ENCODE results near the gene MGA.
"Not testable (repeated sequence)": the region's sequence is repeated elsewhere in the genome, so short reads cannot be mapped to it uniquely, and the experiment has no call there.

MGA gene

DNA sequence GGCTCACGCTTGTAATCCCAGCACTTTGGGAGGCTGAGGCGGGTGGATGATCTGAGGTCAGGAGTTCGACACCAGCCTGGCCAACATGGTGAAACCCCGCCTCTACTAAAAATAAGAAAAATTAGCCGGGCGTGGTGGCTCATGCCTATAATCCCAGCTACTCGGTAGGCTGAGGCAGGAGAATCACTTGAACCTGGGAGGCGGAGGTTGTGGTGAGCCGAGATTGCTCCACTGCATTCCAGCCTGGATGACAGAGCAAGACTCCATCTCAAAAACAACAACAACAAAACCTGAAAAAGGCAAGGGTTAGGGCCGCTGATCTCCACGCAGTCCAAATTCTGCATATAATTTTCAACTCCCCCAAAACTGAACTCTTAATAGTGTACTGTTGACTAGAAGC lies 67.9 kb downstream of the MGA start:
- DNase-seq: not testable (repeated sequence)

DNA sequence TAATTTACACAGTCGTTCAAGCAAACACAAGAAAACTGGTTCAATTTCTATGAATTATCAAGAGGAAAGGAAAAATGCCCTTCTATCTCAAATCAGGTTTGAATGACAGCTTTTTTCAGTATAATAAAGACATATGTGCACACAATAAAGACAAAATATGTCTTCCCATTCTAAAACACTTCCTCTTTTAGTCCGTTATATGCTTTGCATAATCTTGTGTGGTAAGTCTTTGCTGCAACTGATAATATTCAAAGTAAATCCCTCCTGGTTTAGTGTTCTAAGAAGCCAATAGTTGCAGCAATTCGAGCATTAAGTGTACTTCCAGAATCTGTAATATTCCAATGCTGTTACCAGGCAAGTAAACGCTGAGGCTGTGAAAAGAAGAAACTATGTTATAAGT lies 70.3 kb downstream of the MGA start:
- no peak for DNase-seq

DNA sequence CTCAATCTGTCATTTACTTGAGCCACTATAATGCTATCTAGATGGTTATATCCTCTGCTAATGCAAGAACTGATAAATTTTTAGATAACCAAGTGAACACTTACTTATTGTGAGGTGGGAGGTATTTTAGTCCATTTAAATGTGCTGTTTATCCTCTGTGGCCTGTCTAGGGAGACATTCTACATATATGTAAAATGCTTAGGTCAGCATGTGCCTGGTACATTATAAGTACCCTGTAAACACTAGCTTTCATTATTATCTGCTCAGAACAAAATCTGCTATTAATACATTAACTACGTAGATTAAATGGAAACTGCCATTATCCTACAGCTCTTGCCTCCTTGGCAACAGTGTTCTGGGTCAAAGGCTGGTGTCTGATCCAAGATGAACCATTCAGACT lies 72.3 kb downstream of the MGA start:
- no peak for DNase-seq

DNA sequence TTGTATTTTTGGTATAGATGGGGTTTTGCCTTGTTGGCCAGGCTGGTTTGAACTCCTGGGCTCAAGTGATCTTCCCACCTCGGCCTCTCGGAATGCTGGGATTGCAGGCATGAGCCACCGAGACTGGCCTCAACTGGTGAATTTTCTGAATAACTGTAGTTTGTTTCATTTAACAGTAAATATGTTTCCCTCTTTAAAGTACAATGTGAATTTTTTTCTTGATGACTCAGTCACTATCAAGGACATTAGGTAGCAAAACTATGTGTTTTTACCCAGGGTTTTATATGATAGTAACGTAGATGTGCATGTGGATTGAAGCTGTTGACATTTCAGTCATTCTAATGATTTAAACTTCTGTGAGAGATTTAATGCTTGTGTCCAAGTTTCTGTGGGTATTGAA lies 73.9 kb downstream of the MGA start:
- DNase-seq: no peak

DNA sequence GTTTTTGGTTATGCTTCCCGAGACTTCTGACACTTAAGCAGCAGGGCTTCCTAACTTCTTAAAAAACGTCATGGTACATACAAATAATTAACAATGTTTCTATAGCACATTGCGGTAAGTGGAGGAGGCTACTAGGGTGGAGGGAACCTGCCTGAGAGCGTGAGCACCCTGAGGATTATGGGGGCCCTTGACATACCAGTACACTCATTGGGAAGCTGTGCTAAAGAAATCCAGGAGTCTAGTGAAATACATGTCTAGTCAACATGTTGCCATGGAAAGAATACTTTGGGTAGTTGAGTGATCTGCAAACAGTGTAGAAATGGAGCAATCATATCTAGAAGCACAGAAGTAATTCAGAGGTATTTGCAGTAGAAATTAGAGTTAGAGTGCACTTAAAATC lies 74.8 kb downstream of the MGA start:
- no peak for DNase-seq

DNA sequence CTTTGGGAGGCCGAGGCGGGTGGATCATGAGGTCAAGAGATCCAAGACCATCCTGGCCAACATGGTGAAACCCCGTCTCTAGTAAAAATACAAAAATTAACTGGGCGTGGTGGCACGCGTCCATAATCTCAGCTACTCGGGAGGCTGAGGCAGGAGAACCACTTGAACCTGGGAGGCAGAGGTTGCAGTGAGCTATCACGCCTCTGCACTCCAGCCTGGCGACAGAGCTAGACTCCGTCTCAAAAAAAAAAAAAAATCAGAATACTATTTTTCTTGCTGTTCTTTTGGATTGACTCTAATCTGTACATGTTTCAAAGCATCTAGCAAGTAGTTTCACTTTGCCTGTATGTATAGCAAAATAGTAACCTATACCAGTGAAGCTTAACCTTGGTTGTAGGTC lies 75.3 kb downstream of the MGA start:
- DNase-seq: not testable (repeated sequence)

DNA sequence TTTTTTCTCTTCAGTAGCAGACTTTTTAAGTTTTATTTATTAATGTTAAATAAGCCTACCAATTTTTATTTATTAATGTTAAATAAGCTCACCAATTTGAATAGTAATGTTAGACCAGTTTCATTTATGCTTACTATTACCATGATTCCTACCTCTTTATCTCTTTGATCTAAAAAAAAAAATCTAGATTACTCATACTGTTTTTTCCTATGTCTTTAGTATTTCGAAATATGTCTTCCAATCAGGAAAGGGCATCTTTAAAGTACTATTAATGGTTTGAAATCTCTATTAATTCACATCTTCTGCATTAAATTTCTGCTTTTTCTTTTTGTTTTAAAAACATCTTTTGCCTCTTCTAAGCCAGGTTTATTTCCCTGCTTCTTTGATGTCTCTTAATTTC lies 86.6 kb downstream of the MGA start:
- DNase-seq: no peak

DNA sequence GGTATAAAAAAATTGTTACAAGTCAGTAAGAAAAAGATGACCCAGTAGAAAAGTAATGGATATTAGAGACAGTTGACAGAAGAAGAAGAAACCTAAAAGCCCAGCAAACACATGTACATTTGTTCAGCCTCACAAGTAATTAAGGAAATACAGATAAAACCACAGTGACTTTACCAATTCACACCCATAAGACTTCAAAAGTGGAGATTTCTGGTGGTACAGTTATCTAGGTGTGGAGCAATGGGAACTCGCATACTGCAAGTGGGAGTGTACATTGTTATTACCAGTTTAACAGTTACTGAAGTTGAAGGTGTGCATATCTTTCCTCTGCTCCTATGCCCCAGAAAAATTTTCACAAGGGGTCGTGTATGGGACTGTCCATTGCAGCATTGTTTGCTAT lies 96.0 kb downstream of the MGA start:
- no peak for DNase-seq

DNA sequence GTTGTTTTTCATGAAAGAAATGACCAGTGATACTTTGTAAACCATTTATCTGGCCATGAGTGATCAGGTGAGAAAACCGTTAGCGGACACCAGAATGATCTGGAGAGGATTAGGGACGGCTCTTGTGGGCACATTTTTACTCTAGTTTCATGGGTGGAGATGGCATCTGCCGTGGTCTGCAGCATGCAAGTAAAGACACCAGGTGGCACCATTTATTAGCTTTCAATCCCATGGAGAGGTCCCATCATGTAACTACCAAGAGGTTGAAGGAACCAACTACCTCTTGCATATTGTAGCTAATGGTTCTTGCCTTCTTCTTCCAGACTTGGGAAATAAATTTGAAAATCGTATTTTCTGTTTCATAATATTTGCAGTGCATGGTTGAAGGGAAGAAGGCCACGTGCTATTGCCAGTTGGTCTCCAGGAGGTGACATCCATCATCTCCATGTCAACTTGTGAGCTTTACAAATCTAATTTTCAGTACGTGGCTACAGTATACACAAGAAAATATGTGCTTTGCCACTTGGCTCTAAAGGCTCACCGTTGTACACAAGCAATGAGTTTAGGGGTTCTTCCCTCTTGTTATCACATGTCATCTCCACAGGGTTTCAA lies 112.6 kb downstream of the MGA start:
- DNase-seq: peak; percentile 6 to 66

DNA sequence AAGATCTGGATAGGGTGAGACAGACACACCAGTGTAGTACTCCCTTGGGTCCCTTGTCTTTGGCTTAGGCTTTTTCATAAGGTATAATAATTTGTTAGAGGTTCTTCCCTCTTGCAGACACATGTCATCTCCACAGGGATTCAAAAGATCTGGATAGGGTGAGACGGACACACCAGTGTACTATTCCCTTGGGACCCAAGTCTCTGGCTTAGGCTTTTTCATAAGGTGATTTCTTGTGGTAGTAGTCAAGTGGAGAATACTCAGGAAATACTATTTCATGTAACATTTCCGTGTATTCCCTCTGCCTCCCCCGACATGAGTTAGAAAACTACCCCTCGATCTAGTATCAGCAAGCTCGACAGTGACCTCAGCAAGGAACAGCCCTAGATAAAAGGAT lies 113.1 kb downstream of the MGA start:
- no peak for DNase-seq

DNA sequence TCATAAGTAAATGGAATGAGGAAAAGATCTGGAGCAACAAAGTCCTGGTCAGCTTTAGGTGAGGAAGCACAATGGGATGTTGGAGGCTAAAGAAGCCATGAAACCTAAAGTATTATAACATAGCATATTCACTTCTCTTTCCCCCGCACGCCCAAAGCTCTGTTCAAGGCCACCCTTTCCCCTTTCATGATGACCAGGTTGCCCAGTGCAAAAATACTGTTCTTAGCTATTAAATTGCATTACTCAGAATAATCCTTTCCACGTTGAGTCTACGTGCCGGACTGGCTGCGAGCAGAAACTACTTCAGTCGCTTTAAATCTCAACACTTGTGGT lies 113.5 kb downstream of the MGA start:
- DNase-seq: no peak

DNA sequence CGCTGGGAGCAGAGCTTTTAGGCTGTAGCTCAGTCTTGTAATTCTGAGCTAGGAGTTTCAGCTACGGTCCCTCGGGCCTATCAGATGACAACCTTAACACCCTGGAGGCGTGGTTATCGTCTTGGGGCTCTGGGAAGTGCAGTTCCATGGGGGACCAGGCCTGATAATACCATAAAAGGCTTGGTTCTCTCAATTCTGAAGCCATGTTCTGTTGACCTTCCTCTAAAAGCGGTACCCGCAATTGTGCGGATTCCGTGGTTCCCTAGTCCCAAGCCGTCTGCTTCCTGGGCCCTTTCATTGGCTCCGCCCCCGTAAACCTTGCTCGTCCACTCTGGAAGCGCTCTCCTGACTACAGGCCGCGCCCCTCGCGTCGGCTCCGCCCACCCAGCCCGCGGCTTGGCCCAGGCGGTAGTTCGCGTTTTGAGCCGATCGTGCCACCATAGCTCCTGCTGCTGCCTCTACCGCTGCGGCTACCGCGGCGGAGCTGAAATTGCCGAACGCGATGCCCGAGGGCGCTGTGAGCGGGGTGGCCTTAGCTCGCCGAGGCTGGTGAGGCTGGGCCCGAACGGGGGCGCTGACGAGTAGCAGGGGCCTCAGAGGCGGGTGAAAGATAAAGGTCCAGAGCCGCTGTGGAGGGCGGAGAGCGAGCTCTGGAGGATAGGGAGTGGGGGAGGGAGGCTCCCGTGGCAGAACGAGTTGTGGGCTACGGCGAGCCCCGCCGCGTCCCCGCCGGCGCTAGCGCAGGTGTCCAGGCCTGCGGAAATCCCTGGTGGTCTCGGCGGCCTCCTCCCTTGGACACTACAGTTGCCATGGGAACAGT lies 114.1 kb downstream of the MGA start, which contains the start of gene MAPKBP1:
TSS of gene MAPKBP1 (plus strand) at position 423 of the 820 bp plus-strand sequence. CDS start 792 bp downstream, outside the sequence.
- peak; percentile 94 to 95 for DNase-seq

DNA sequence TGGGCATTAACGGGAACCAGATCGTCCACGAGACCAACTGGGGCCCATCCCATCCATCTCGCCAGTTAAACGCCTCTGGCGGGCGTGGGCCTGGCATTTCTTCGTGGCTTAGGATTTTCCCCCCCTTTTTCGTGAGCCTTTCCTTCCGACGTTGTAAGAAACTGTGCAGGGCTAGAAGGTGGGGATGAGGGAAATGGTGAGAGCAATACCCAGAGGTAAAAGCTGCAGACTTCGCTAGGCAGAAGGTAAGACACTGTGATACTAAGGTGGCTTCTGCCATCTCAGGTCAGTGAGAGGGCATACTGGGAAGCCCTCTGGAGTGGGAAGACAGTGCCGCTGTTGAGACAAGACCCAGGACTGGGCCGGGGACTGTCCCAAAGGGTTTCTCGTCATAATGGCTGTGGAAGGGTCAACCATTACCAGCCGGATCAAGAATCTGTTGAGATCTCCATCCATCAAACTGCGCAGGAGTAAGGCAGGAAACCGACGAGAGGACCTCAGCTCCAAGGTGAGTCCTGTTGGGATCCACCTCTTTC lies 114.7 kb downstream of the MGA start:
- DNase-seq: no peak

DNA sequence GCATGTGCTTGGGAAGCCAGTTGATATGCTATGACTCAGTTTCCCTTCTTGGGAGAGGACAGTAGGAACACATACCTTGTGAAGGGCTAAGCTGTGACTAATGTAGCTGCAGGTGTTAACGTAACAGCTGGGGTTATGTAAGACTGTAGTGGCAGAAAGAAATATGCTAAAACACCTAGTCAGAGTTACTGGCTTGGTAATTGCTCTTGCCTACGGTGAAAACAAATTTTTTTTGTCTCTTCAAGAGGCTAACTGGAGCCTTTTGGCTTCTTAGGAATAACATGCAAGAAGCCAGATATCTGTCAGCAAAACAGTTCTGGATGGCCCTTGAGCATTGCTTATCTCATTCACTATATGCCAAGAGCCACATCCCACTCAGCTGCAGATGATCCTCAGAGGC lies 115.4 kb downstream of the MGA start:
- DNase-seq: no peak

DNA sequence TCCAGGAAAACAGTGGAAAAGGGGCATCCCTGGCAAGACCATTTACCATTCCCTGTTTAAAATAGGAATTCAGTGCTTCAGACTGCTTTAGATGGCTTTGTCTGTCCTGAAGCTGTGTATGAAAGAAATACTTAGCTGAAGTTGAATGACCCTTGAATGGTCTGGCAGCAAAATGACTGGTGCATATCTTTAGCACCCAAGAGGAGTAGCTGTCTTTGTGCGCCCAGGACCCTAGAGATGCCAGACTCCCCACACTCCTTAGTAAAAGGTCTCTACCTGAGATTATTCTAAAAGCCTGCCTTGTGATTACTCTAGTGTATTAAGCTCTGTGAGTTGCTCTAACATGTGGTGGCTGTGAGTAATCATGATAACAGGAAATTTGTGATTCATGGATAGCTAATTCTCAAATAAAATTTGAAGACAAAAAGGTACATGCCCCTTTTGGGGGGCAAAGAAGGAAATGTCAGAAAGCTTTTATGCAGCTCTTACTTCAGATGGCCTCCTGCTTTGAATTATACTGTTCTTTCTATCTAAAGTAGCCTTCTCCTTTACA lies 117.3 kb downstream of the MGA start:
- no peak for DNase-seq

DNA sequence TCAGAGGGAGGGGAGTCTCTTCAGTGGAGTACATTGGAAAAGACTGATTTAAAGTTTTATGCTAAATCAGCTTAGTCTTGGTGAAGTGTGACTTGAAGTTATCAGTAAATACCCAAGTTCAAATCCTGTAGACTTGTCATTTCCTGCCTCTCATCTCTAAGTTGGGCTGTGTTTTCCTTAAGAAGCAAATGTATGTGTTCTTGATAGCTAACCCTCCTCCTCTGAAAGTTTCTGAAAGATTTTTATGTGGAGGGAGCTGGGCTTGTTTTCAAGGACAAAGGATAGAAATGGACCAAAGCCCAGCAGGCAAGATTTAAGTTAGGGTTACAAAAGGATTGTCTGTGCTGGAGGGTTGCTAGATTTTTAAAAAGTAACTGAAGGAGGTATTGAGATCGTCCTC lies 118.3 kb downstream of the MGA start:
- DNase-seq: no peak

DNA sequence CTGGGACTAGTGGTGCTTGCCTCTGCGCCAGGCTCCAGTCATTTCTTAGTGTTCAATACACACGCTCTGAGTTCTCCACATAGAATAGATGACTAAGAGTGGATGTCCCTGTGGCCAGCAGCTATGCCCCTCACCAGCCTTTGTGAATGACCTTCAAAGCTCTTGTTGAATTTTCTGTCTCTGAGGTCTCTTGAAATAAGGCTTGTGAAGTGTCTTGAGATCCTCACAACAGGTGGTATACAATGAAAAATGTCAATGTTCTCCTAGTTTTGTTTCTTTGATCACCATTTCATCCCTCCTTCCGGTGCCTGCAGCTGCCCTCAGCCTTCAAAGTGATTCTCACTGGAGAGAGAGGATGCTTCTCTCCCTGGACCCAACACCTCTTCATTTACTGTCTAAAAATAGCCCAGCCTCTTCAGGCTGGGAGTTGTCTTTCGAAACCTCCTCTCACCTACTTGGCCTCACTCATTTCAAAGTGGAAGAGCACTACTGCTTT lies 119.5 kb downstream of the MGA start:
- DNase-seq: no peak

DNA sequence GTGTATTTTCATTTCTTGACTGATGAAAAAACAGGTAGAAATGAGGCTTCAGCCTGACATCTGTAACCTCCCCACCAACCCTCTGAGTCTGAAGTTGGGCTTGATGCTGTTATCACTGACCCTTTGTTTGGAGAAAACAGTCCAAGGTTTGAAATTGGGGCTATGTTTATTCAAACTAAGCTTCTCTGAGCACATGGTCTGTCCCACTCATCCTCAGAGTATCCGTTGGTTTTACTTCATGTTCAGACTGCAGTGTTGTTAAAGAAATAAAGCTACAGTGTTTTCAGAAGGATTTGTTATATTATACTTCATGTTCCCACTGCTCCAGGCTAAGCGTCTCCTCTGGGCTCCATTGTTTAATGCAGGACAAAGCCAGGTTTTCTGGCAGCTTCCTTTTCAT lies 120.1 kb downstream of the MGA start:
- no peak for DNase-seq

DNA sequence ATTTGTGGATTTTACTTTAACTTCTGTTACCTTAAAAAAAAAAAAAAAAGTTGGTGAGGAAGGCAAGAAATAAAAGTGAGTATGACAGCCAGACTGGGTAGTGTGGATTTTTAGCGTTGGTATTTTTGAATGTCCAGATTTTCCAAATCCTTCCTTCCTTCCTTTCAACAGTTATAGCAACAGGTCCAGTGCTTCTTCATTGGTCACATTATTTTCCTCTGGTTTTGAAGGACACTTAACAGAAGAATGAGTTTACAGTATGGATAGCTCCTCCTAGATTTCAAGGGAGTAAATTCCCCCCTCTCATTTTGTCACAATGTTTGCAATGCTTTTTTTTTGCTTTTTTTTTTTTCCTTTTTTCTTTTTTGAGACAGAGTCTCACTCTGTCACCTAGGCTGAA lies 120.5 kb downstream of the MGA start:
- DNase-seq: no peak

DNA sequence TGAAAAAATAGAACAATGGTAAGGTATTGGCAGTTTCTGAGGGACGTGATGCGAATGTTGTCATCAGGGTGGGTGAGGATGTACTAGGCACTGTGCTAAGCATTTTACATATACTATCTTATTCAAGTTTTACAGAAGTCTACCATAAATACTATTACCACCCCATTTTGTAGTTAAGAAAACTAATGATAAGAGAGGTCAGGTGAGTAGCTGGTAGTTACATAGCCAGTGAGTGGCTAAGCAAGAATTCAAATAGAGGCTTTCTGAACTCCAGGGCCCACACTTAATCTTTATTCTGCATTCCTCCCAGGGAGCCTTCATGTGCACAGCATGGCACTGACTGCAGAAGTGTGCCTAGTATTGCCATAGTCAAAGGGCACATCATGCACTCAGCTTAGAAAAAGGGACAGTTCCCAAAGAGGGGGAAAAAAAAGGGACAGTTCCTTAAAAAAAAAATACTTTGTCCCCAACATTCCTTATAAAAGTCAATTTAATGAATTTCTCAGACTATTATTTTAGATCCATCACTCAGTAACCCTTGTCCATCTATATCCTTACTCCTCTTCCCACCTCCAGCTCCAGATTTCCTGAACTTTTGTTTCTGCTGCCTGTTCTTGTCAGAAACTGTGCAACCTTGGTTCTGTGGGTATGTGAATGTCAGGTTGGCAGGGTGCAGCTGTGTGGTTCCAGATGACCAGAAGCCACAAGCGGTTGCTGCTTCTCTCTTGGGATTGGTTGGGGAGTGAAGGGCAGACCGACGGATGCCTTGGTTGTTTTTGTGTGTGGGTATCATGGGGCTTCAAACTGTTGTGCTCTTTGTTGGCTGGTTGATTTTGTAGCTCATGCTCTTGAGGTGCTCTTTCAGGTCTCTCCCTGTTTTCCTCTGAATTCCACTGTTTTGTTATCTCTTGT lies 122.4 kb downstream of the MGA start:
- DNase-seq: no peak

DNA sequence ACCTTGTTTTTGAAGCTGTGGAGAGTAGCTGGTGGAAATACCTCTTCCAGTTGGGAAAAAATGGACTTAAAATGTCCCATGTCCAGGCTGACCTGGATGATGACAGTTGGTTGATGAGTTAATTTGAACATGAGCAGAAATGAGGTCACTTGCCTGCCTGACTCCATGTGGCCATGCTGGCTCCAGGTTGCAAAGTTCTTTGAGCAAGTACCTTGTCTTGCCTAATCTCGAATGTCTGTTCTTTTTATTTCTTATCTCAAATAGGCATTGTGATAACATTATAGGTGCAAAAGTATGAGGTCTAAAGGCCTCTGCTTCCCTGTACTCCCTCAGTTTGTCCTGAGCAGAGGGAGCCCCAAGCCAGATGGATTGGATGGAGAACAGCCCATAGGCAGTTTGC lies 123.1 kb downstream of the MGA start:
- no peak for DNase-seq

DNA sequence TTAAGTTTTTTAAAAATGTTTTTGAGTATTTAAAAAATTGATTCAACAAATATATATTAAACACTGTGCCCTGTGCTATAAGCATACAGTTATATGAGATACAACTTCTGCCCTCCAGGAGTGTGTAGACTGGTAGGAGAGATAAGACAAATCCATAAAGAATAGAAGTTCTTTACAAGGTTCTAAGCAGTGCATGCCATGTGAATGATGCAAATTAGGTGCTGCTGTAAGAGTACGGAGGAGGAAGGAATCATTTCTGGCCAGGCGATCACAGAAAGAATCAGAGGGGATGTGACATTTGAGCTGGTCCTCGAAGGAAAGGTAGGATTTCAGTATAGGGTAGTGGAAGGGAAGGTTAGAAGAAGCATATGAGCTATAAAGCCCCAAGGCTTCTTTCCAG lies 128.1 kb downstream of the MGA start:
- no peak for DNase-seq

DNA sequence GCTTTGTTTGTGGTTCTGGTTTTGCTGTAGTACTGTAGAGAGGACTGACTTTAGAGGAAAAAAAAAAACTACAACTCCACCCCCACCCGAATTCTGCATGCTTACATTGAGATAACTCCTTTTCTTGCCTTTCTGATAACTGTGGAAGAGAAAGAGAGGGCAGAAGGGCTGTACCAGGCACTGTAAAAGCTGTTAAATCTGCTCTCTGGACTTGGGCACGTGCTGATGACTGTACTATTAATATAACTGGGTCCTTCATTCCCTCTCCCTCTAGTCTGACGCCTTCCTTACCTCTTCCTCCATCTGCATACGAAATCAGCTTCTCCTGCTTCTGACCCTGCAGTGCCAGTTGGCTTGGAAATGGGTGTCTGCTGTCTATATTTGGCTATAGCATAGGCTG lies 129.0 kb downstream of the MGA start:
- no peak for DNase-seq
